Liver (tissue), 2 donors: ENCODE data around the gene DDIT4.

Experiments used
- YY1 ChIP-seq: IDR thresholded peaks from 2 replicates; pipeline ENCODE4 v1.6.1; 2016; ENCODE audit warnings: antibody characterized with exemption, mild to moderate bottlenecking
- TF ChIP-seq, protein P1 (sequence below): fragments of 150-350 bp; IDR thresholded peaks from 2 replicates; pipeline ENCODE4 v1.5.1; 2017; ENCODE audit warnings: improper control_type of control experiment, low read depth, low read length; ENCODE audit not compliant: missing input control
- donor health status: healthy.

DNA sequence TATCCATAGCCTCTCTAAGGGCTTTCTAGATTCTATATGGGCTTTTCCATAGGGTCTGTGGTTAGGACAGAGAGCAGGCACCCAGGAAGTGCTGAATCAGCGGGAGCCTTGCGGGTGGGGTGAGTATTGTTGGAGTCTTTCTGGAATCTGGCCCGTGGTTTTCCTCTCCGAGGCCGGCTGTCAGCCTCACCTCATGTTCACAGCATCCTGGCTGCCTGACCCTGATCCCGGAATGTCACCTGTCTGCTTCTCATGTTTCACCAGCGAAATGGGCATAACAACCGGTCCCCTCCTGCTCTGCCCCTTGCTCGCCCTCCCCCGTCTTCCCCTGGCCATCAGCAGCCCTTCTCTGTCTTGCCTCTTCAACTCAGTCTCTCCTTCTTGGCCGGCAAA lies 36.5 kb downstream of the DDIT4 start:
- no peak for TF ChIP-seq YY1
- TF ChIP-seq, protein P1, sequence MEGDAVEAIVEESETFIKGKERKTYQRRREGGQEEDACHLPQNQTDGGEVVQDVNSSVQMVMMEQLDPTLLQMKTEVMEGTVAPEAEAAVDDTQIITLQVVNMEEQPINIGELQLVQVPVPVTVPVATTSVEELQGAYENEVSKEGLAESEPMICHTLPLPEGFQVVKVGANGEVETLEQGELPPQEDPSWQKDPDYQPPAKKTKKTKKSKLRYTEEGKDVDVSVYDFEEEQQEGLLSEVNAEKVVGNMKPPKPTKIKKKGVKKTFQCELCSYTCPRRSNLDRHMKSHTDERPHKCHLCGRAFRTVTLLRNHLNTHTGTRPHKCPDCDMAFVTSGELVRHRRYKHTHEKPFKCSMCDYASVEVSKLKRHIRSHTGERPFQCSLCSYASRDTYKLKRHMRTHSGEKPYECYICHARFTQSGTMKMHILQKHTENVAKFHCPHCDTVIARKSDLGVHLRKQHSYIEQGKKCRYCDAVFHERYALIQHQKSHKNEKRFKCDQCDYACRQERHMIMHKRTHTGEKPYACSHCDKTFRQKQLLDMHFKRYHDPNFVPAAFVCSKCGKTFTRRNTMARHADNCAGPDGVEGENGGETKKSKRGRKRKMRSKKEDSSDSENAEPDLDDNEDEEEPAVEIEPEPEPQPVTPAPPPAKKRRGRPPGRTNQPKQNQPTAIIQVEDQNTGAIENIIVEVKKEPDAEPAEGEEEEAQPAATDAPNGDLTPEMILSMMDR, result no peak
